HuH-7 (cell line): ENCODE measurements around the gene PLAC9.
A peak's percentile ranks its signal among the peaks of the same experiment; 100 is the strongest.

Experiments used
- DNase-seq: peaks from one replicate; pipeline ENCODE4 v3.0.0; 2011; ENCODE audit warnings: low spot score

Gene PLAC9

DNA sequence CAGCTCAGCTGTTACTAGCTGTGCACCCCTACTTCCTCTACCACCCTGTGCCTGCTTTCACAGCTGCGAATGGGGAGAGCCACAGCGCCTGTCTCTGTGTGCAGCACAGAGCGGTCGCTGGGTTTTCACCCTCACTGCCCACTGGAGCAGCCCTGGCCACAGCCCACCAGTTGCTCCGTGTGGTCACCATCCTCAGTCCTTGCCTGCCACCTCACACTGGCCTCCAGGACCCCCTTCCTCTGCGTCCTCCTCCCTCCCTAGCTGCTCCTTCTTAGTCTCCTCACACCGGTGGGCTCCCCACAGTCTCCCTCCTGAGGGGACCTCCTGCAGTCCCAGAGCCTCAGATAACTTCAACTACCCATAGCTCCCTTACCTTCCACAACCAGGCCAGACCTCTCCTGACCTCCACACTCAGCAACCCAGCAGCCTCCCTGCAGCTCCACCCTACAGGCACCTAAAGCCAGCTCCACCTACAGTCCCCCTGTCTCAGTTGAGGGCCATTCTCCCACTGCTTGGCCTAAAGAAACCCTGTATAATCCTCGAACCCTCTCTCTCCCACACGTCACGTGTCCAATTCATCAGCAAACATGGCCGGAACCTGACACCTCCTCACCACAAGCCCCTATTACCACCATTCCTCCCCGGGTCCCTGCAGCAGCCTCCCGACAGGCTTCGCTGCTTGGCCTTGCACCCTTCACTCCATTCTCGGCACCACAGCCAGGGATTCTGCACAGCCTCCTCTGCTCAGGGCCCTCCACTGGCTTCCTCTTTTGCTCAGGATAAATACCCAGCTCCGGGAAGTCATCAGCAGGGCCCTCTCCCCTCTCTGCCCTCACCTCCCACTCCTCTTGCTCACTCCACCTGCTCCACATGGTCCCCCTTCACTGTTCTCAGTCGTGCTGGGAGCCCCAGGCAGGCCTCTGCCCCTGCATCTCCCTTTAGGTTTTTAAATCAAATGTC is 28.1 kb downstream of the PLAC9 start:
- no peak for DNase-seq

DNA sequence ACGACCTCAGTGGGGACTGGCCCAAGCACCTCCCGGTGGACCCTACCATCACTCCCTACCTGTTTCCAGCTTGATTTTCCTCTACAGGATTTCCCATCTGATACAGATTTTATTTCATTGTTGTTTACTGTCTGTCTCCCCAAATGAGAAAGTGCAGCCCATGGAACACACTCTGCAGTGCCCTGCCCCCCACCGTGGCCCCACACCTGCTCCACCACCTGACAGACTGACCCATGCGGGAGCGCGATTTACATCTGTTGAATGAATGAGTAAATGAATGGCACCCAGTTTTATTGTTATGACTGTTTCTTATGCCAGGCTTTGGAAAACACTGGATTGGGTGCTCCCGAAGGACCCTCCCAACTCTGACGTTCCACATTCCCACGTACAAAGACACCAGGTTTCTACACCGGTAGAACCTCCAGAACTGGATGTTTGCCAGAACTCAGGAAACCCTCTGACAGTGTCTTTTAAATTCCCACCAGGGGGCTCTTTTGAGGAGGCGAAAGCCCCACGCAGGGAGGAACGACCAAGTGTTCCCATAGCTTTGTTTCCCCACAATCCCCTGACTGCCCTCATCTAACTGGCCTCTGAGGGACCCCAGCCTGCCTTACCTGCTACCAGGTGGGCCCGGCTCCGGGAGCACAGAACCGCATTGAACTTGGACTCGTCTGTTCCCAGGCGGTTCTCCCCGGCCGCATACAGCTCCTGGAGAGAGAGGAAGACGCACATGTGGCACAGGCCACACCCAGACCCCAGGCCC is 29.0 kb downstream of the PLAC9 start:
- peak; percentile 30 for DNase-seq

DNA sequence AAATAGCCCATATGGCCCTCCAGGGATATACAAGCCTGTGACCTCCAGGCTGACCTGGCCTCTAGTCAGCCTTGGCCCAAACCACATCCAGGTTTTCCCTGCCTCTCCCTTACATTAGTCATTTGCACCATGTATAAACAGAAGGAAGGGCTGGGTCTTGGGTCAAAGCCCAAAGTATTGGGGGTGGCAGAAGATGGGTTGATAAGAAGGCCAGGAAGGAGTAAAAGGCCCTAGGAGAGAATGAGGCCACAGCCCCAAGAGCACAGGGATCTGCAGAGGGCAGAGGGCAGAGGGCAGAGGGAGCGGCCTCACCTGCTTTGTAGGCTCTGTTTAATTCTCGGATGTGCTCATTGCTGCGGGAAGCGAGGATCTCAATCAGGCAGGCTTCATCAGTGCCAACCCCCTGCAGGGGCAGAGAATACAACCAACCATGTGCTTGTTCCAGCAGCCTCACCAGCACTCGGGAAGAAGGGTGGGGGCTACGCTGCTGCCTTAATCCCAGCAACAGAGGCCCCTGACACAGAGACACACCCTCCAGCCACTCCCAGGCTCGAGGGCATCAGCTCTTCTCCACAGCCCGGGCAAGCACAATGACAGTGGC is 31.3 kb downstream of the PLAC9 start:
- DNase-seq = no peak

DNA sequence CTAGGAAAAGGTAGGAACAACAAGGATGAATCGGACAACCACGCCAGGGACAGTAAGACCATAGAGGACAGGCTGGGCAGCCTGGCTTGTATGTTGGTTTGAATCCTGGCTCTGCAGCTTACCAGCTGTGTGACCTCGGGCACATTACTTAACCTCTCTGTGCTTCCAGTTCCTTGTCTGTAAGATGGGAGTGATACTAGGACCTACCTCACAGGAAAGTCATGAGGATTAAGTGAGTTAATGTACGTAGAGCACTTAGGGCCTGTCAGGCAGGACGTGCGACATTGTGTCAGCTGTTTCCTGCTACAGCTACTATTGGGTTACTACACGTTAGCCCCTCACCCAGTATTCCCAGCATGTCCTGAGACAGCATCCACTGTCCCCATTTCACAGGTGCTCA is 32.1 kb downstream of the PLAC9 start:
- no peak for DNase-seq

DNA sequence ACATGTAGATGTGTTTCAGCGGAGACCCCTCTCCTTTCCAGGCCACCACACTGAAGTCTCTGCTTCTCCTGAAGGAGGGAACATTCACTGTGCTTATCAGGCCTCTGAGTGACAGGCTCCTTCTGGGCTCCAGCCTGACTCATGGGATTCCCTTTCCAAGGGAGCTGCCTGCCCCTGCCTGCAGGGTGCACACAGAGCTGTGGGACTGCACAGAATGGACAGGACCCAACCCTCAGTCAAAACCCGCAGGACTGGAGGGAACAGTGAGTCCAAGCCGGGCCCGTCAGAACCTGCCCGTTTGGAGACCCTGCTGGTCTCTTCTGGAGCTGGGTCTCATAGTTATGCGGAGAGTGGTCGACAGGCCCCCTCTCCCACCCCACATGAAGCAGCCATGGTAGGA is 32.6 kb downstream of the PLAC9 start:
- DNase-seq = no peak

DNA sequence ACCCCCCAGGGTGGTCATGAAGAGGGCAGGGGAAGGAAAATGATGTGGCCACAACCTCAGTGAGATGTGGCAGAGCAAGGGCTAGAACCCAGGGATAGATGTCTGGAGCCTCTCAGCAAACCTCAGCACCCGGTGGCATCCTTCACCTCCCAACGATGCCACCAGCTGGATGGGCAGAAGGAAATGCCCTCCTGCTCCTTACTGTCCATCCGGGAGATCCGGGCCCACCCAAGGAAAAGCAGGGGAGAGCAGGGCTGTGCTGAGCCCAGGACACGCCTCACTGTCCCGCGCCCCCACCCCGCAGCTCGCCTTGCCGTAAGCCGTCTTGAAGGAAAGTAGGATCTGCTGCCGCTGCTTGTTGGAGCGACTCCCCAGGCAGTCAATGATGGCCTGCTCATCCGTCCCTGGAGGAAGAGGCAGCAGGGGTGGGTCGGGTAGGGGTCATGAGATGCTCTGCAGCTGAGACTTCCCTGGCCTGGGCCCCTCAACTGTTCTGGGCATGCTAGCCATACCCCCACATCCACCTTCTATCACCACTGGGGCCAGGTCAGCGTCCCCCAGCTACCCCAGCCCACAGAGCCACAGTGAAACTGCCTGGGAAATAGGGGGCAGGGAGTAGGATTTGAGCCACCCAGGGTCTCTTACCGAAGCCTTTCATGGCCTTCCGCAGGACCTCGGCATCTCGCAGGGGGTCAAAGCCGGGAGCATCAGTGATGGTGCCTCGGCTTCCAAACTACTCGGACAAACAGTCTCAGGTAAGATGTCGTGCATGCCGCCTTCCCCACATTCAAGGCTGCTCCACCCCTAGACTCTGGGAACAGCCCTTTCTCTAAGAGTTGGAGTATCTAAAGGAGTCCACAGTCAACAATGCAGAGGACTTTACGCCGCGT is 34.3 kb downstream of the PLAC9 start:
- no peak for DNase-seq

DNA sequence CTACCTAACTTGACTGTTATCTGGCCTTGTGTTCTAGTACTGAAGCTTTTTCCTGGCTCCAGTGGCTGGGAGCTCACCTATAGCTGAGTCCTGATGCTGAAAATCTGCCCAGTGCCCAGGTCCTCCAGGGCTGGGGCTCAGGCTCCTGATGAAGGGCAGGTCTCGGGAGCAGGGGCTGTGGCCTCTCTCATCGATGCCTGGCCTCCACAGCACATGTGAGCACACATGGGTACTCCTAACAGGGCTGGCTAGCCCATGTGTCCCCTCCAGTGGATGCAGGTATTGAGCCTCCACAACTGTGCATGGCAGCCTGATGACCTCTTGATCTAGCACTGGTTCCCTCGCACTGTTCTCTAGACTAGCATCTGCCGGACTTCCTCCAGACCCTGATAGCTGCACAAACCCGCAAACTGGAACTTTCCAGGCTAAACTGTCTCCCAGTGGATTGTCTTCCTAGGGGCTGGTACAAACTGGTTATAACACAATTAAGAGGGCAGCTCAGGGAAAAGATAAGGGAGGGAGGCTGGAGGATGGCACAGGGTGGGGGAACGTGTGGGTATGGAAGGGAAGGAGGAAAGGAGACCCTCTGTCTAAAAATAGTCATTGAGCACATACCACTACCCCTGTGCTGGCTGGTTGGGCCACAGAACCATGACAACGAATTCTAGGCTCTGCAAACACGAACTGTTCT is 35.1 kb downstream of the PLAC9 start:
- DNase-seq = no peak

DNA sequence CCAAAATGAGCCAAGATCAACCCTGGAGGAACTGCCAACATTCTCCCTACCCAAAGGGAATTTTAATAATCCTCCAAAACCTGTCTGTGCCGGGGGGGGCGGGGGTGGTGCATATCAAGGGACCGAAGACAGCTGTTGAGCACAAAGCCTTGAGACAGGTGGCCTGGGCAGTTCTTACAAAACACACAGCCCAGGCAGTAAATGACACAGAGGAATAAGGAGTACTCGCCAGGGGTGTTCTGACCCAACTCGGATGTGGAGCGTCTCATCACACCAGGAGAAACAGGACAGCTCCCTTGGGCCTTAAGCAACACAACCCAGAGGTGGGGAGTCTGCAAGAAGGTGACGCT is 35.6 kb downstream of the PLAC9 start:
- DNase-seq = no peak

DNA sequence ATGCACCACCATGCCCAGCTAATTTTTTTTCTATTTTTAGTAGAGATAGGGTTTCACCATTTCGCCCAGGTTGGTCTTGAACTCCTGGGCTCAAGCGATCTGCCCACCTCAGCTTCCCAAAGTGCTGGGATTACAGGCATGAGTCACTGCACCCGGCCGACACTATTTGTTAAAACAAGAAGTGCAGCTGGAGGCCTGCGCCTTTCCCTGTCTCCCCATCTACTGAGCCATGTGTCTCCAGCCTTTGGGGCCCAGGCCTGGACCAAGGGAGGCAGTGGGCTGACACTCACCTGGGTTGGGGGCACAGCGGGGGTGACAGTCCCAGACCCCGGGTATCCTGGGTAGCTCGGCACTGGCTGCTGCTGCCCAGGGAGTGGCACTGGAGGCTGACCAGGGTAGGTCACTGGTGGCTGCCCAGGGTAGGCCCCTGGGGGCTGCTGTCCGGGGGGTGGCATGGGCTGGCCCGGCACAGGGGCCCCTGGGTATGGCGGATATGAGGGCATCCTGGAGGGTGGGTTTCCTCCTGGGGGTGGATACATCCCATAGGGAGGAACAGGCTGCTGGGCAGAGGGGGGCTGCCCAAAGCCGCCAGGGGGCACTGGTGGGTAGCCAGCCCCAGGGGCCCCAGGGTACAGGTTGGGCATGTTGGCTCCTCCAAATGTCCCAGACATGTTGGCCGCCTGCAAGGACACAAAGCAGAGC is 36.3 kb downstream of the PLAC9 start:
- peak; percentile 22 for DNase-seq

DNA sequence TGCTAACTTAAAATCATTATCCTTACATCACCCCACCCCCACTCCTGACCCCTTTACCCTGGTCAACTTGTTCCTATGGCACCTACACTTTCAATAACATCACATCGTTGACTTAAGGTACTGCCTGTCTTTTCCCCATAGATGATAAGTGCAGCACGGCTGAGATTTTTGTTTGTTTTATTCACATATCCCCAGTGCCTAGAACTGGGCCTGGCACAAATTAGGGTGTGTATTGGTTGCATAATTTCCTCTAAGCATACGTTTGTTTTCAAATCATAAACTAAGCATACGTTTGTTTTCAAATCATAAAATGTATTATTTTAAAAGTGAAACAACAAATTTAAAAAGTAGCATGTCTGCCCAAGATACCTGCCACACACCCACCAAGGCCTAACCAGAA is 37.5 kb downstream of the PLAC9 start:
- DNase-seq = no peak

DNA sequence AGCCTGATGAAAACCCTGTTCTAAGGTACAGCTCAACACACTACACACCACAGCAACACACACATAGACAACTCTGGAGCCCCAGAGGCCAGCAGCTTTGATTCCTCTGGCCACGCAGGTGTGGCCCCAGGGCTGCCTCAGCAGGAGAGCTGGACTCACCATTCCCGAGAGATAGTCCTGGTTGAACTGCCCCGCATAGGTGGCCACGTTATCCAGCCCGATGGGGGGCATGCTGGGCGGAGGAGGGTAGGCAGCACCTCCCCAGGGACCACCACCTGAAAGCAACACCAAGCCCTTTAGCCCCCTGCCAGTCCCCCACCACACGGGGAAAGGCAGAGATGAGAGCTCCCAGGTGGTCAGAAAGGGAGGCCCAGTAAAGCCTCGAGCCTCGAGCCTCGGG is 38.1 kb downstream of the PLAC9 start:
- DNase-seq = no peak

DNA sequence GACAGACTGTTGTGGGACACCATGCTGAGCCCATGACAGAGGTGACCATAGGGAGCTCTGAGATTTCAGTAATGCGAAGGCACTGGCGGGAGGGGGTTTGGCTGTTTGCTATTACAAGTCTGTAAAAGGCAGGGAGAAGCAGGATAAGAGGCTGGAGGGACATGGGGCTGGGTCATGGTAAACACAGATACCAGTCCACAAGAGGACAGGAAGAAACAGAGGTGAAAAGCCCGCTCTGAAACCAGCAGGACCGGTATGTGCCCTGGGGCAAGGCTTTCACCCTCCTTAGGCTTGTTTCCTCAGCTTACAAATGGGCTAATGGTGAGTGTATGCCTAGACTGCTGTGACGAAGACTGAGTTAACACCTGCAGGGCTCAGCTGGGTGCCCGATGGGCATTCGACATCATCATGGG is 38.7 kb downstream of the PLAC9 start:
- DNase-seq = no peak

DNA sequence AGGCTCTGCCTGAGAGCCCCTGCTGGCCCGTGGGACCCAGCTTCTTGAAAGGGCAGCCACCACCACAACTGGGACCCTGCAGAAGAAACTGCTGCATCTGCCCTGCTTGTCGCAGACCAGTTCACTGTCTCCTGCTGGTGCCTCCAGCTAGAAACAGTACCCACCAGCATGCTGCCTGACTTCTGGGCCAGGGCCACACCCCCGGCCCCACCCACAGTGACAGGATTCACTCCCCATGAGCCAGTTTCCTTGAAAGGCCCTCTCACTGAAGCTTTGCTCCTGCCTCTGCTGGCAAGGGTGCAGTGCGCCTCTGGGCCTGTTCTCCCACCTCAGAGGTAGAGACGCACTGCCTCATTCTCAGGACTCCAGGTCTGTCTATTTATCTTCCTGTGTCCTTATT is 40.4 kb downstream of the PLAC9 start:
- no peak for DNase-seq

DNA sequence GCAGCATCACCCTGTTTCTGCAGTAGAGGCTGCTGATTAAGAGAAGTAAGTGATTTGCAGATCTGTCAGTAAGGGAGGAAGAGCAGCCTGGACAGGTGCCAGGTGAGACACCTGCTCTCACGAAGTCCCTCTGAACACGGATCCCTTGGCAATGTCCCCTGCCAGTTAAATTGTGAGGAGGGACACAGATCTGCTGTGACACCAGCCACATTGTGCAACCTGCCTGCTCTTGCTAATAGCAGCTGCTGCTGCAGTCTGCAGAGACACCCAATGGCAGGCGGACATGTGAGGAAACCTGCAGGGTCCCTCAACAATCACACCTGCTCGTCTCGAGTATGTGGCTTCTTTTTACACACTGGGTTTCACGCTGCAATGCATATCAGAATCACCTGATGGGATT is 40.9 kb downstream of the PLAC9 start:
- DNase-seq = no peak

DNA sequence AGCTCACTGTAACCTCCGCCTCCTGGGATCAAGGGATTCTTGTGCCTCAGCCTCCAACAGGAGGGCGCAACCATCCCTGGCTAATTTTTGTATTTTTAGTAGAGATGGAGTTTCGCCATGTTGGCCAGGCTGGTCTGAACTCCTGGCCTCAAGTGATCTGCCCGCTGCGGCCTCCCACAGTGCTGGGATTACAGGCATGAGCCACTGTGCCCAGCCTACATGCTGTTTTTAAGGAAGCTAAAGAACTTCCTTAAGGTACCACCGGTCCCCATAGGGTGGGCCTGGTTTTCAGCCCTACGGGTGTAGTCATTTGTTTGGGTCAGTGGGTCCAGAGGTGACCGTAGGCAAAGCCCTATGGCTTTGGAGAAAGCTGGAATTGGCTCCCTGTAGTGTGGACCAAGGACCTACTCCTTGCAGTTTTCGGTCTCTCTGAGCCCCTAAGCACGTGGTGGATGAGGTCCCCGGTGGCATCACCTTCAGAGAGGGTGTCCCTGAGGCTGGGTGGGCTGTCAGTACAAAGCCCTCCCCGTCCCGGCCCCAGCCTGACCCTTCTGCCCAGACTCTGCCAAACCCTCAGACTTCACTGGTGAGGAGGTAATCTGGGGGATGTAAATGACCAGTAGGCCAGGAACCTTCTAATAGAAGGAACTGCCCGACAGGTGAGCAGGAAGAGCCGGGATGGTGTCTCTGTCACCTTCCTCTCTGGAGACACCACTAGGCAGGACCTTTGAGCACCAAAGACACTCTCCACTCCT is 42.3 kb downstream of the PLAC9 start:
- no peak for DNase-seq

DNA sequence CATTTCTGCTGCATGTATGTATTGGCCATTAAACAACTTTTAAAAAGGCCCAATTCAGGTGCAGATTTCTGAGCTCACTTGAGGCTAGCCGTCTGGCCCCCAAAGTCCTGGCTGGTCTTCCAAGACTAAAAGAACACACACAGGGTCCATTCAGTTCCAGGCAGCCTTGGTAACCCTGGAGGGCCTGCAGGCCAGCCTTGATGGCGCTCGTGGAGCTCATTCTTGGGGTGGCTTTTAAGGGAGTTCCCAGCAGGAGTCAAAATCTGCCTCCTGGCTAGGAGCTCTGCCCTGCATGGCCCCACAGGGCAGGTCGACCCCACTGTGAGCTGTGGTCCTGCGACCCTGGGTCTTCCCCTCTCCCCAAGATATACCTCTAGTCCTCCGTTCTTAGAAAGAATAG is 44.0 kb downstream of the PLAC9 start:
- no peak for DNase-seq

DNA sequence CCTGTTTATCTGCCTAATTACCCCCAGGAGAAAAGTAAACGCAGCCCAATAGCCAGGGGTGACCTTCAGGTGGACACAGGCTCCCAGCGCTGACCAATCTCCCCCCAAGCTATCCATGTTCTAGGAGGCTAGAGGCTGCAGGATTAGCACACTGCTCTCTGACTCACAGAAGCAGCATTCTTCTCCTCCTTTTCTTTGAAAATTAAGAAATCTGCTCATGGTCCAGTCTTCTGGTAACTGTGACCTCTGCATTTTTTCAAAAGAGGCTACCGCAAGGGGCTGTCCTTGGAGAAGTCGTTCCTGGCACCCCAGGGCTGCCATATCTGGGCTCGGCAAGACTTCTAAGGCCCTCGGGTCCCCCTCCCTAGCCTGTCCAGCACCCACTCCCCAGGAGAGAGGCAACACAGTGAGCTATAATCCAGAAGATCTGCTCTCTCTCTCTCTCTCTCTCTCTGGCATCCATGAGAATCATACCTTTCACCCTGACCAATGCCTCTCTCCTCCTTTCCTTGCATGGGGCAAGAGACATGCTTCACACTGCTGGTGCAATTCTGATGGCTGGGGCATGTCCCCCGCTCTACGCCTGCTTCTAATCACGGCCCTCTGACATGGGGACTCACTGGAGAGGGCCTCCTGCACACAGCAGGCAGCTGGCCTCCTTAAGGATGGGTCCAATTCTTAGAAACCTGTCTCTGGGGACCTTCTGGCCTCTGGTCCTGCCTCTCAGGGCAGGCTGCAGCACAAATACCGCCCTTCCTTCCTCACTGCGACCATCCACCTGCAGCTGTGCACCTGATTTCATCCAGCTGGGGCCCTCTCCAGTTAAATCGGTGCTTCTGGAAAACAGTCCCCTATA is 45.5 kb downstream of the PLAC9 start:
- no peak for DNase-seq

DNA sequence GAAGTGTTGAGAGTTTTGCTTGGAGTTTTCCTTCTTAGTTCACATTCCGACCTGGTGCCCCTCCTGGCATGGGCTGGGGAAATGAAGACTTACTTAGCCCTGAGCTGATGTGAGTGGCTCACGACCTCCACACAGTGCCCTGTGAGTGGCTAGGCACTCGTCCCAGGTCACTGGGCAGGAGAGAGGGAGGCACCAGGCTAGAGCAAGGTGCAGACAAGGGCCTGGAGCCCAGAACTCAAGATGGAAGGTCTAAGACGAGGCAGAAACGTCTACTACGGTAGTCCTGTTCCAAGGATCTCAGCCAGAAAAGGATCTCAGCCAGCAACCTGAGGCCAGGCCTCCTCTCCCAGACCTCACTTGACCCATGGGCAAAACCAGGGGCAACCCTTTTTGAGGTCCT is 50.5 kb downstream of the PLAC9 start:
- DNase-seq = no peak

DNA sequence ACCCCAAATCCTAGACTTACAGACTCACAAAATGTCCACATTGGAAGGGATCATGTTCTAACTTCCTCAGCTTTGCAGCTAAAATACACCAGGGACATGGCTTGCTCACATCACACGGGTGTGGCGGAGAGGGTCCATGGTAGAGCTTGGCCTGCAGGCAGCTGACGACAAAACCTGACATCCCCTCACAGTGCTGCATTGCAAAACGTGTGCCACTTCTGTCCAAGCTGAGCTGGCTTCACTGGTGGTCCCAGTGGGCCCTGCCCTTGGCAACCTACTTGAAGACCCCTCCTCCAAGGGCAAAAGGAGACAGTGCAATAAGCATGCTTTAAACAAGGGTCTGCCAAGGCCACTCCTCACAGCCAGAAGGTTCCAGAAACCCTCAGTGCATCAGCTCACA is 50.9 kb downstream of the PLAC9 start:
- DNase-seq = no peak
